Ascending aorta (tissue), 2 donors: ENCODE measurements around the gene SYDE2. TPM values are rescaled to one million over a fixed set of nuclear protein-coding genes. Genes with fewer than 3 reads are reported as not detected.
"Not testable (repeated sequence)": the region's sequence is repeated elsewhere in the genome, so short reads cannot be mapped to it uniquely, and the experiment has no call there.

Experiments
- DNase-seq, 2 donors: peaks; one replicate each; pipeline ENCODE4 v3.0.0-alpha.2; 2019; ENCODE audit warnings: low spot score in 2 of 2
- H3K27ac ChIP-seq, 2 donors: fragments of 200-600 bp; sonication (generic); one replicate each; pipeline ENCODE4 v1.5.1; 2016 to 2017; ENCODE audit warnings: mild to moderate bottlenecking in 1 of 2
- H3K27me3 ChIP-seq: fragments of 200-600 bp; sonication (generic); one replicate; pipeline ENCODE4 v1.5.1; 2017
- H3K36me3 ChIP-seq, 2 donors: fragments of 200-600 bp; sonication (generic); one replicate each; pipeline ENCODE4 v1.5.1; 2016
- H3K4me1 ChIP-seq, 2 donors: fragments of 200-600 bp; sonication (generic); one replicate each; pipeline ENCODE4 v1.5.1; 2016 to 2017; ENCODE audit warnings: mild to moderate bottlenecking in 1 of 2
- H3K4me3 ChIP-seq, 2 donors: fragments of 200-600 bp; sonication (generic); one replicate each; pipeline ENCODE4 v1.5.1; 2016 to 2017; ENCODE audit warnings: mild to moderate bottlenecking in 1 of 2
- H3K9me3 ChIP-seq, 2 donors: fragments of 200-600 bp; sonication (generic); one replicate each; pipeline ENCODE4 v1.5.1; 2016
- intact Hi-C: fragments of 100-400 bp; cut with DNase I; formaldehyde crosslinking; loops from one replicate; pipeline ENCODE4 v1.15.1; 2023
- total RNA-seq: library from RNA; depleted of rRNA; stranded (reverse); fragments of >200 nt; gene quantifications from one replicate; pipeline ENCODE4 v1.1.0, GENCODE V29; 2016
- TF ChIP-seq, protein P1 (sequence below), 3 experiments: fragments of 200-600 bp in 2 of 3; fragments of 450-650 bp in 1 of 3; sonication (generic) in 2 of 3; IDR thresholded peaks; one replicate each; pipeline ENCODE4 v1.5.1; 2016 to 2019; ENCODE audit warnings: antibody characterized with exemption in 3 of 3, mild to moderate bottlenecking in 1 of 3, moderate library complexity in 1 of 3

Gene SYDE2
- total RNA-seq, 1 donor from 2014 or later: 0.43 TPM

DNA sequence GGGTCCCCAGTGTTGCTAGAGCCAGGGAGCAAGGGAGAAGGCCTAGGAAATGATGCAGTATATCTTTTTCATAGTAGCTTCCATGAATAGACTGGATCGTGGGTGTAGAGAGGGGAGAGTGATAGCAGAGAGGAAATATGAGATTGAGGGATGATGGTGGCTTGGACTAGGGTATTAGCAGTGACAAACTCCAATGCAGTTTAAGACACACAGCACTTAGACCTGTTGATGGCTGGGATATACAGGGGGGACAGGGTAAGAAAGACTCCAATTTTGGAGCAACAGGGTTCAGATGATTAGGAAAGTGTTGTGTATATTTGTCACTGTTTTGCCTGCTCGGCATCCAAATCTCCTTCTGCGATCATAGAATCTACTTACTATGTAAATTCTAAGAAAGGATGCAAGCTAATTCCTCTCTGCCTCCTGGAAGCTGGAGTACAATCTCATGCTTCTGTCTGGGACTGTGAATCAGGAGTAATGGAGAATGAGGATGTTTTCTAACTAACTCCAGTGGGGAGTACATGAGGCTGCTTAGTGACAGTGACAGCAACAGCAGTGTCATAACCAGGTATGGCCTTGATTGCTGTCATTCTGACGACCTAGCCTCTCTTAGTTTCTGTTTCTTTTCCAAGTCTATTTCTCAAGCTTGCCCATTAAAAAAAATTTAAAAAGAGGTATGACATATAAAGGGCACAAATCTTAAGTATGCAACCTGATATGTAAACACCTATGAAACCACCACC is 47.5 kb downstream of the SYDE2 start:
- H3K4me3 ChIP-seq: no peak overlapping the region
- intact Hi-C loops: no loop called here
- H3K9me3 ChIP-seq: no peaks in the 10 kb centered on the region
- no peak for DNase-seq
- H3K4me1 ChIP-seq: no peaks in the 10 kb centered on the region
- H3K36me3 ChIP-seq: no peaks in the 10 kb centered on the region
- TF ChIP-seq, protein P1, sequence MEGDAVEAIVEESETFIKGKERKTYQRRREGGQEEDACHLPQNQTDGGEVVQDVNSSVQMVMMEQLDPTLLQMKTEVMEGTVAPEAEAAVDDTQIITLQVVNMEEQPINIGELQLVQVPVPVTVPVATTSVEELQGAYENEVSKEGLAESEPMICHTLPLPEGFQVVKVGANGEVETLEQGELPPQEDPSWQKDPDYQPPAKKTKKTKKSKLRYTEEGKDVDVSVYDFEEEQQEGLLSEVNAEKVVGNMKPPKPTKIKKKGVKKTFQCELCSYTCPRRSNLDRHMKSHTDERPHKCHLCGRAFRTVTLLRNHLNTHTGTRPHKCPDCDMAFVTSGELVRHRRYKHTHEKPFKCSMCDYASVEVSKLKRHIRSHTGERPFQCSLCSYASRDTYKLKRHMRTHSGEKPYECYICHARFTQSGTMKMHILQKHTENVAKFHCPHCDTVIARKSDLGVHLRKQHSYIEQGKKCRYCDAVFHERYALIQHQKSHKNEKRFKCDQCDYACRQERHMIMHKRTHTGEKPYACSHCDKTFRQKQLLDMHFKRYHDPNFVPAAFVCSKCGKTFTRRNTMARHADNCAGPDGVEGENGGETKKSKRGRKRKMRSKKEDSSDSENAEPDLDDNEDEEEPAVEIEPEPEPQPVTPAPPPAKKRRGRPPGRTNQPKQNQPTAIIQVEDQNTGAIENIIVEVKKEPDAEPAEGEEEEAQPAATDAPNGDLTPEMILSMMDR (IDR thresholded peaks at IDR 0.05): no peak
- no peak overlapping the region for H3K27ac ChIP-seq
- H3K27me3 ChIP-seq: no peaks in the 10 kb centered on the region

DNA sequence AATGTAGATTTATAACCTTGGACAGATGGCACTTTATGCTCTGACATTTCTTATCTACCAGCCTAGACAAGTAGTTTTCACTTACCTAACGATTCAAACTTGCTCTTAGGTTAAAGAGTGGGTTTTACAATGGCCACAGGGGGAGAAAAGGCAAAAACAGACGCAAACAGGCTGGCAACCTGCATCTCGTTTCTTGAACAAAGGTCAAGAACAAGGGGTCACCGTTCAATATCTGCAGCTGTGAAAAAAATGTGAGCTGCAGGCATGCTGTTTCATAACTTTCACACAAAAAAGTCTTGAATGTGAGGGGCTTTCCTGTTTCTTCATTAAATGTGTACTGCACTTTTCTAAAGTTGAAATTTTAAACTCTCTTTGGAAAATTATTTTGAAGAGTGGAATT is 49.4 kb downstream of the SYDE2 start:
- no peaks in the 10 kb centered on the region for H3K36me3 ChIP-seq

DNA sequence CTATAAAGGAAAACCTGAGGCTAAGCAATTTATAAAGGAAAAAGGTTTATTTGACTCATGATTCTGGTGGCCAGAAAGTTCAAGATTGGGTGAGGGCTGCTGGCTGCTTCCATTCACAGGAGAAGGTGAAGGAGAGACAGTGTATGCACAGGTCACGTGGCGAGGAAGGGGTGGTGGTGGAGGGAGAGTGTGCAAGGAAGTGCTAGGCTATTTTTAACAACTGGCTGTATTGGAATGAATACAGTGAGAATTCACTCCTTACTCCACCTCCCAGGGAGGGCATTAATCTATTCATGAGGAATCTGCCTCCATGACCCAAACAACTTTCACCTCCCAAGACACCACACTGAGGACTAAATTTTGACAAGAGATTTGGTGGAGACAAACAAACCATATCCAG is 51.0 kb downstream of the SYDE2 start:
- intact Hi-C loops: no loop called here
- DNase-seq: no peak
- no peaks in the 10 kb centered on the region for H3K9me3 ChIP-seq
- no peak overlapping the region for H3K4me3 ChIP-seq
- no peaks in the 10 kb centered on the region for H3K36me3 ChIP-seq
- no peaks in the 10 kb centered on the region for H3K4me1 ChIP-seq
- TF ChIP-seq, protein P1 (IDR thresholded peaks at IDR 0.05): no peak
- no peaks in the 10 kb centered on the region for H3K27me3 ChIP-seq
- H3K27ac ChIP-seq: no peak overlapping the region

More for the DNA sequence above, 49.4 kb downstream of the SYDE2 start:
- no peaks in the 10 kb centered on the region for H3K9me3 ChIP-seq
- no peaks in the 10 kb centered on the region for H3K4me1 ChIP-seq
- no peak overlapping the region for H3K27ac ChIP-seq
- TF ChIP-seq, protein P1 (IDR thresholded peaks at IDR 0.05): no peak
- intact Hi-C loops: no loop called here
- DNase-seq: no peak
- no peaks in the 10 kb centered on the region for H3K27me3 ChIP-seq
- no peak overlapping the region for H3K4me3 ChIP-seq

DNA sequence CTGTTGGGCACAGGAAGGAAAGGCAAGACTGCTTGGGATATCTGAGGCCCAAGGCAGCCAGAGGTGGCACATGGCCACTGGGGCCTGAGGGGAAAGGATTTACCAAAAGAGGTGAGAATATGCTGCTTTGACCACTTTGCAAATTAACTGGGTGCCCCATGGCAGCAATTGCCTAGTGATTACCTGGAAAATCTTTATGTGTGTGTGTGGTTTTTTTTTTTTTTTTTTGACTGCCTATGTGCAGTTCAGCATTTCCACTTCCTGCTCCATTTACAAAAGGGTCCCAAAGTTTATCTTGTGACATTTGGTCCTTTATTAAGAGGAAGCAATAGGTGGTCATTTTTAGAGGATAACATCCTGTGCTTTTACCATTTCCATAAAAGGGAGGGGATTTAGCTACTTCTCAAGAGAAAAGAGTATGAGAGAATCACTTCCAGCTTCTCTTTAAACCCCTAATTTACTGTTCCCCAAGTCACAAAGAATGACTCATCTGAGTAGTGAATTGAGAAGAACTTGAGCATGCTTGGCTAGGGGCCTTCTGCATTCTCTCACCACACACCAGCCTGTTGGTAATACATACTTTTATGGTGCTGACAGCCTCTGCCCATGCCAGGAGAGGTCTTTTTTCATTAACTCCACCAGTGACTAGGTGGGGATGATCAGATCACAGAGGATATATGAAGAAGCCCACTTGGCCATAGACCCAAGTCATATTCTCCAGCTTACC is 52.1 kb downstream of the SYDE2 start:
- TF ChIP-seq, protein P1 (IDR thresholded peaks at IDR 0.05): no peak
- Histone ChIP-seq H3K4me1 (no peaks in the 10 kb centered on the region), H3K36me3 (no peaks in the 10 kb centered on the region), H3K27ac (no peak overlapping the region), H3K27me3 (no peaks in the 10 kb centered on the region), H3K4me3 (no peak overlapping the region), H3K9me3 (no peaks in the 10 kb centered on the region)
- intact Hi-C loops: no loop called here
- DNase-seq: no peak

DNA sequence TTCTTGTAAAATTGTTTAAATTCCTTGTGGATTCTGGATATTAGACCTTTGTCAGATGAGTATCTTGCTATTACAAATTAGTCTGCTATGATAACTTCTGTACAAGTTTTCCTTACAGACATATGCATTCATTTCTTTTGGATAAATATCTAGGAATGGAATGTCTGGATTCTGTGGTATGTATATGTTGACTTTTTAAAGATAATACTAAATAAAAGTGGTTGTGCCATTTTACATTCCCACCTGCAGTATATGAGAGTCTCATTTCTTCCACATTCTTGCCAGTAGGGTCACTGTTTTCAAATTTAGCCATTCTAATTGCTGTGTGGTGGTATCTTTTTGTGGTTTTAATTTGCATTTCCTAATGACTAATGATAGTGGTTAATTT is 53.9 kb downstream of the SYDE2 start:
- Histone ChIP-seq H3K4me3 (no peak overlapping the region), H3K27me3 (no peaks in the 10 kb centered on the region), H3K4me1 (no peaks in the 10 kb centered on the region), H3K27ac (no peak overlapping the region), H3K9me3 (no peaks in the 10 kb centered on the region), H3K36me3 (no peaks in the 10 kb centered on the region)
- DNase-seq: no peak
- TF ChIP-seq, protein P1 (IDR thresholded peaks at IDR 0.05): no peak
- intact Hi-C loops: no loop called here

DNA sequence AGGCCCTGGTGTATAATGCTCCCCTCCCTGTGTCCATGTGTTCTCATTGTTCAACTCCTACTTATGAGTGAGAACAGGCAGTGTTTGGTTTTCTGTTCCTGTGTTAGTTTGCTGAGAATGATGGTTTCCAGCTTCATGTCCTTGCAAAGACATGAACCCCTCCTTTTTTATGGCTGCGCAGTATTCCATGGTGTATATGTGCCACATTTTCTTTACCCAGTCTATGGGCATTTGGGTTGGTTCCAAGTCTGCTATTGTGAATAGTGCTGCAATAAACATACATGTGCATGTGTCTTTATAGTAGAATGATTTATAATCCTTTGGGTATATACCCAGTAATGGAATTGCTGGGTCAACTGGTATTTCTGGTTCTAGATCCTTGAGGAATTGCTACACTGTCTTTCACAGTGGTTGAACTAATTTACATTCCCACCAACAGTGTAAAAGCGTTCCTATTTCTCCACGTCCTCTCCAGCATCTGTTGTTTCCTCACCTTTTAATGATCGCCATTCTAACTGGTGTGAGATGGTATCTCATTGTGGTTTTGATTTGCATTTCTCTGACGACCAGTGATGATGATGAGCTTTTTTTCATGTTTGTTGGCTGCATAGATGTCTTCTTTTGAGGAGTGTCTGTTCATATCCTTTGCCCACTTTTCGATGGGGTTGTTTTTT is 54.4 kb downstream of the SYDE2 start:
- H3K4me3 ChIP-seq, DNase-seq, H3K36me3 ChIP-seq, H3K27ac ChIP-seq, H3K27me3 ChIP-seq, intact Hi-C loops, H3K9me3 ChIP-seq, H3K4me1 ChIP-seq: not testable (repeated sequence)
